HG02759 (cell line): ENCODE data around the gene AKT3.

Experiments
- ATAC-seq: cut with Tn5 transposase; IDR thresholded peaks from one replicate; pipeline ENCODE4 v1.9.1; 2021; ENCODE audit warnings: mild to moderate bottlenecking, moderate library complexity; ENCODE audit not compliant: unreplicated experiment

The AKT3 gene

GRCh38 chr1:243562473-243562872, 287.6 kb downstream of the AKT3 start:
- no peak for ATAC-seq

DNA sequence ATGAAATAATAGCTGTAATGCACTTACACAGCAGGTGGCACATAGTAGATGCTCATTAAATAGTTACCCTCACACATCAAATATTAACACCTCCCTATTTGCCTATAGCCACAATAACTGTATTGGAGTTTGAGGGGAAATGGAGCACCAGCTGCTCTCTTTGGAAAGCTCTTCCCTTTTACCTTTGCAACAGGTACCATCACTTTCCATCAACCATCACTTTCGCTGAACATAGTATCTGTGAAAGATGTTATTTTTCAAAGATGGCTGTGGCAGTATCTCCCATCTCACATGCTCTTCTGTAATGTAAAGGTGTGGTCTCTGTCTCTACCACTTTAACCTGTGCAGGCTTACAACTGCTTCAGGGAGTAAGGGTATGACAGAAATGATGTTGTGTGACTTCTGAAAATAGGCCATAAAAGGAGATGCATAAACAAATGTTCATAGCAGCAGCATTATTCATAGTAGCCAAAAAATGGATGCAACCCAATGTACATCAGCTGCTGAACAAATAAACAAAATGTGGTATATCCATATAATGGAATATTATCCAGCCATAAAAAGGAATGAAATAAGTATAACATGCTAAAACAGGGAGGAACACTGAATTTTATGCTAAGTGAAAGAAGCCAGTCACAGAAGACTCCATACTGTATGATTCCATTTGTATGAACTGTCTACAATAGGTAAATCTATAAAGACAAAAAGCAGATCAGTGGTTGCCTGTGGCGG, 288.3 kb downstream of the AKT3 start:
- ATAC-seq: no peak

DNA sequence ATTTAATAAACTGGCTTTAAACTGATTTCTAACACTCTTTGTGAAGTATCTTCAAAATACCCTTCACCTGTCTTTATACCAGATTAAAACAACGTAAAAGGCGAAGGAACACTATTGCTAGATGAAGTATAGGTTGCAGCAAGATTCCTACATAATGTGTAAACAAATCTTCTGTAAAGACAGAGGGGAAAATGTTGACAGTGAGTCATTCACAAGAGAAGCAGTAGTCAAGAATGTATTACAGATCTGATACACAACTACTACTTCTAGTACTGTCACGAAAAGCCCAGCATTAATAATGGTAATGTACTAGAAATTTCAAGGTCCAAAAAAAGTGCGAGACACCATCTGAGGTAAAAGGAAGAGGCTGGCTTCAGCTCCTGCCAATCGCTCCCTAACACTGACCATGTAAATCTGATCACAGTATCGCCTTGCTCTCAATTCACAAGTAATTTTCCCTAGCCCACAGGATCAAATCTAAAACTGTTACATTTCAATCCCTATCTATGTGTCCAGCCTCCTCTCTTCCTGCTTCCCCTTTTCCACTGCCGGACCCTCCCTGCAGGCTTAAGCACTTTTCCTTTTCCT, 290.4 kb downstream of the AKT3 start:
- no peak for ATAC-seq

DNA sequence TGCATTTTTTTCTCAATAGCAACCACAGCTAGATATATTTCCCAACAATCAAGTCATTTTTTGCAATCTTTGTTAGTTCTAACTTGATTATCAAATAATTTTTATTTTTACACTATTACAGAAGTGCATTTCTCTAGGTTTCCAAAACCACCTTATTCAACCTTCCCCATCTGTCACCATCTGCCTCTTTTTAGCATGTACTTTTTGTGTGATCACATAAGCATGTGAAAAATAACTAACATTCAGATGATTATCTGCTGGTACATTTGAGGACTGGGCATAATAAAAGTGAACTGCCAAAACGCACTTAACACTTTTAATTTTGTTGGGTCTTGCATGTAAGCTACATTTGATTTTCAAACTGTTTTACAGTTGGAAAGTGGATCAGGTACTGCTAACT, 291.5 kb downstream of the AKT3 start:
- no peak for ATAC-seq

DNA sequence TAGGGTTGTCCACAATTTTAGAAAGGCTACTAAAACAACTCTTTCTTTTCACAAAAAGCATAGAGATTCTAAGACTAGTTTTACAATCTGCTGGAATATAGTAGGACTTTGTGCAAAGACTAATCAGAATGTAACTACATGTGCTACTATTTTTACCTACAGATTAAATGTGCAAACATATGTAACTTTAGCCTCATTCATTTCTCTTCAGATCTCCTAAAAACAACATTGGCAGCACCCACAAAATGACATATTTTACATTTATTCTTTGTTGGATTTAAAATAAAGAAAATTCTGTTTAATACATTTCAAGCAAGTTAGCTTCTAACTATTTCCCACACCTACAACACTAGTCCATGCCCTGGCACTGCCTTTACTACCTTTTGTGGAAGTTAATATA, 292.2 kb downstream of the AKT3 start:
- ATAC-seq: no peak

DNA sequence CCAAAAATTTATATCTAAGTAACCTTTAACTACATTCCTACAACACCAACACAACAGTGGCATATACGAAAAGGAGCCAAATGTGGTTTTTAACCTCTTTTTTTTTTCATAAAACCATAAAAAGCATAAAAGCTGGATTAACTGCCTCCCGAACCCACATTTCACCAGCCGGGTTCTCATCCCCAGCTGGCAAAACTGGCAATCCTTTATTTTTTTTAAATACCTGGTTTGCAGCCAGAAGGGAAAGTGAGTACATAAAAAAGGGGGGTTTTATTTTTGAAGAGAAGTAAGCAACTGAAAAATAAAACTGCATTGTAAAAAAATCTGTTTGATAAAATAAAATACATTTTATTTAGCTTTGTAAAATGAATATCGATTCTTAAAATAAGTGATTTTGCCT, 295.4 kb downstream of the AKT3 start:
- ATAC-seq: no peak

GRCh38 chr1:243553090-243553489, 297.0 kb downstream of the AKT3 start:
- ATAC-seq: no peak

DNA sequence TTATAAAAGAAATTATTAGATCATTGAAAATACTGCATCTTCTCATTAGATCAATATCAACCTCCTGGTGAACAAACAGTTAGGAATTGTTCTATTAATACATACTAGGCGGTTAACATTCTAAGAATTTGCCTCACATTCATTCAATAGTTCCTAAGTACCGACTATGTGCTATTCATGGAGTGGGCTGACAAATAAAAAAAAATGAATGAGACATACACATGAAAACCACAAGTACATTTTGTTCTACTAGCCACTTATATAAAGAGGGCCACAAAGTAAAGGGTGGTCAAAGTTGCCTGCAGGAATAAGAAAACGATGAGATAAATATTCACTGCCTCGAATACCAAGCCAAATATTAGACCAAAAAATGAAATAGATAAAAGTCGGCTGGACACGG, 299.8 kb downstream of the AKT3 start:
- no peak for ATAC-seq

DNA sequence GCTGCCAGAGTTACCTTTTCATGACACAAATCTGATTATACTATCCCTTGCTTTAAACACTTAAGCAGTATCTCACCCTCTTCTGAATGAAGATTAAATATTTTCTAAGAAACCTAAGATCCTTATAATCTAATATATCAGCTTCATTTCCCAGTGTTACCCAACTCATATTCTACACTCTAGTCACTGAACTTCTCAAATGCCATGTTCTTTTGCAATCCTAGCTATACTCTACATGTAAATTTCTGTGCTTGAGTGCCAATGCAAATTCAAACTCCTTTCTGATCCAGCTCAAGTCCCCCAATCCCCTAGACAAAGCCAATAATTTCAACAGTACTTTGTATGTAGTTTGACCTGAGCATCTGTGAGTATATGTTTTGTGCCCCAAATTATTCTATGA, 300.3 kb downstream of the AKT3 start:
- no peak for ATAC-seq

DNA sequence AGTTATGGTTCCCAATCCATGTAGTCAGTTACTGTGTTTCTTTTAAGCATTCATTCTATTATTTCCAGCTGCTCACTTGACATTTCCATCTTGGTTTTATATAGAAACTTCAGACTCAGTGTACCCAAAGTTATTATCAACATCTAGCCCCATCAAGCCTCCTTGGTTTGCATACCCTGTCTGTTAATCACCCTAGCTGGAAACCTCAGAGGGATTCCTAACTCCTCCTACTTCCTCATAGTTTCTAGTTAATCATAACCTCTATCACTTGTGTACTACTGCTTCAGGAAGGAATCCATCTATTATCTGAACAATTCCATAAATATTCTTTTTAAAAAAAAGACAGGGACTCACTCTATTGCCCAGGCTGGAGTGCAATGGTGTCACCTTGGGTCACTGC, 300.9 kb downstream of the AKT3 start:
- ATAC-seq: no peak

DNA sequence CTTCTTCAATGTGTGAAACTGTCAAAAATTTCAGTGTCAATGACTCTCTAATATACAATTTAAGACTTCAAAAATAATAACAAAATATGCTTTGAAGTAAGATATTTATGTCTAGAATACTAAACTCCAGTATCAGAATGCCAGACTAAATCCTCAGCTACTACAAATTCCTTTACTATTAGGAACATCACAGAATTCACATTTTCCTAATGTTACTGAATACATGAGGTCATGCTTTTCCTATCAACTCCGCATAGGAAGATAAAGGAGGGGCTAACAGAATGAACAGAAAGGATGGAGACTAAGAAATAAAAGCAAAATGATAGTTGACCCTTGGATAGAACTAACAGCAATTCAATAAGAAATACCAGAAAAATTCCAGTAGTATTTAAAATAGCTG, 301.5 kb downstream of the AKT3 start:
- ATAC-seq: no peak

GRCh38 chr1:243547891-243548290, 302.2 kb downstream of the AKT3 start:
- ATAC-seq: no peak

DNA sequence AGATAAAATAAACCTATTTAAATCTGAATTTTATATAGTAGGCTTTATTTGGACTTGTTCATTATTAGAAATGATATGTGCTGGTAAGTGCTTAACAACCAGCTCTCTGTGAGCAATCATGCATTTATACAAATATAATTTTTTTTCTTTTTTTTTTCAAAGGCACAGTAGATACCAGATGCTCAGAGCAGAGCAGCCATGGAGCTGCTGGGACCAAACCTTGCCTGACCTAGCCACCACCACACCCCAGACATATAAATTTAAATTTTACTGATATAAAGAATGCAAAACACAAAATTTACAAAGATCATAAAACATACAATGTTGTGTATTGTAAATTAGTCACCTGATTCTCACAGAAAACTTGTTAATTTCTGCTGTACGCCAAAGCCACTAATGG, 303.6 kb downstream of the AKT3 start:
- ATAC-seq: no peak

DNA sequence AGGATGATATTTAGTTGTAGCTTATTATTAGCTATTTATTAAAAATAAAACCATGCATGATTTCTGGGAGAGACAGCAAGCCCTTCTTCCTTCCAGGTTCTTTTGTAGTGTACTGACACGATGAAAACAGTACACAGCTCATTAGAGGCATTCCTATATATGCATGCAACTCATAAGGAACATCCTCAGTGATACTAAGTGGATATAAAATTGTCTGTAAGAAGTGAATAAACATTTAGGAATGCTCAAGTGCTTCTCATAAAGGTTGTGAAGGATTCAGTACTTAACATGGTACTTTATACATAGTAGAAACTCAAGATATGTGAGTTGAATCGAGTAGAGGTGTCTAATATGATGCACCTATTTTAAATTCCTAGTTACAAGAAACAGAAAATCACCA, 306.5 kb downstream of the AKT3 start:
- ATAC-seq: no peak

- ATAC-seq: no peak
Measured at GRCh38 chr1:243542739-243543415, 307.2 kb downstream of the AKT3 start.

DNA sequence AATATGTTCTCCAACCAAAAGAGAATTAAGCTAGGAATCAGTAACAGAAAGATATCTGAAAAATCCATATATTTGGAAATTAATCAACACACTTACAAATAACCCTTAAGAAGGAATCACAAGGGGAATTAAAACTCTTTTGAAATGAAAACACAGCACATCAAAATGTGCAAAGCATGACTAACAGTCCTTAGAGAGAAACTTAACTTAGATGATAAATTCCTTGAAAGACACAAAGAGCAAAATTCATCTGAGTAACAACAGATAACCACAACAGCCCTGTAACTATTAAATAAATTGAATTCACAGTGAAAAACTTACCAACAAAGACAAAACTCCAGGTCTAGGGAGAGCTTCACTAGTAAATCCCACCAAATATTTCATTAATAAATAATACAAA, 310.4 kb downstream of the AKT3 start:
- no peak for ATAC-seq

GRCh38 chr1:243535014-243535413, 315.0 kb downstream of the AKT3 start:
- no peak for ATAC-seq

GRCh38 chr1:243529512-243529911, 320.5 kb downstream of the AKT3 start:
- ATAC-seq: no peak

- no peak for ATAC-seq
Measured at GRCh38 chr1:243528459-243529121, 321.5 kb downstream of the AKT3 start.

DNA sequence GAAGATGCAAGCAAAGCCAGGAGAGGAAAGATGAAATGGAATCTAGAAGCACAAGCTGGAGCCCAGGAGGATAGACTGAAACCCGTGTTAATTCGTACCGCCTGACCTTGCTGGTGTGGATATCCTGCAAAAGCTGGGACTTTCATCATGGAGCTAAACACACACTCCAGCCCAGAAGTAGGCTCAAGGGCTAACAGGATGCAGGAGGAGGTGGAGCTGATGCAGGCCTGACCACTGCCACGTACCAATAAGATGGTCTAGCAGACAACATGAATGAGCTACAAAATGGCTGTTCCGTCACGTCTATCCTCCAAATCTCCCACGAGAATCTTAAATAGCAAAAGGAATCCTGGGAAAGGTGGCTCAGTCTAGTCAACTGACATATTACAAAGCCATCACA, 323.9 kb downstream of the AKT3 start:
- no peak for ATAC-seq

GRCh38 chr1:243525085-243525487, 325.0 kb downstream of the AKT3 start:
- no peak for ATAC-seq

DNA sequence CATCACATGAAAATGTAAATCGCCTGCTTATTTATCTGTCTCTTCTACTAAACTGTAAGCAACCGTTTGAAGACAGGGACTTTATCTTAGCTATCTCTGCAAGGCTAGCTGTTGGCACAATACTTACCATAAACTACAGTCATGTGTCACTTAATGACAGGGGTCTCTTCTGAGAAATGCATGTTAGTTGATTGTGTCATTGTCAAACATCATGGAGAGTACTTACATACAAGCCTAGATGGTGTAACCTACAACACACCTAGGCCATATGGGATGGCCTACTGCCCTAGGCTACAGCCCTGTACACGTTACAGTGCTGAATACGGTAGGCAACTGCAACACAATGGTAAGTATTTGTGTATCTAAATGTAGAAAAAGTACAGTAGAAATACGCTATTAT, 326.3 kb downstream of the AKT3 start:
- no peak for ATAC-seq
